Memory B cell (primary cell): ENCODE results near the gene GPS1.

Experiments
- ATAC-seq: fragments of 150-1000 bp; cut with Tn5 transposase; 2 replicates; pipeline ENCODE4 v1.10.0; 2021; ENCODE audit warnings: low read depth, mild to moderate bottlenecking, moderate library complexity
- DNase-seq, 2 donors: peaks; one replicate each; pipeline ENCODE4 v3.0.0; 2022; ENCODE audit warnings: low spot score in 2 of 2
- H3K27ac Mint-ChIP-seq: one replicate; pipeline ENCODE4 v1.8.0; 2022; ENCODE audit warnings: mild to moderate bottlenecking, moderate library complexity, mixed read lengths
- H3K27me3 Mint-ChIP-seq: one replicate; pipeline ENCODE4 v1.8.0; 2022; ENCODE audit warnings: mixed read lengths
- H3K36me3 Mint-ChIP-seq: one replicate; pipeline ENCODE4 v1.8.0; 2022; ENCODE audit warnings: mild to moderate bottlenecking, mixed read lengths
- H3K4me1 Mint-ChIP-seq: one replicate; pipeline ENCODE4 v1.8.0; 2022; ENCODE audit warnings: mixed read lengths
- H3K4me3 Mint-ChIP-seq: one replicate; pipeline ENCODE4 v1.8.0; 2022; ENCODE audit warnings: mild to moderate bottlenecking, moderate library complexity, mixed read lengths
- H3K9me3 Mint-ChIP-seq: one replicate; pipeline ENCODE4 v1.8.0; 2022; ENCODE audit warnings: mixed read lengths

GPS1 gene

GRCh38 chr17:82051776-82052637 is at the start of gene GPS1, which contains the start of gene RFNG:
Gene GPS1 (plus strand): TSS chr17:82051898. CDS start chr17:82051932, 34 bp downstream.
Gene RFNG (minus strand): TSS chr17:82051811. CDS start chr17:82051766, 45 bp downstream.
- peak; percentile 66 to 75 for DNase-seq
- peak within 1 kb of the TSS; percentile 86 for H3K27ac Mint-ChIP-seq
- H3K4me1 Mint-ChIP-seq, result peaks cover 8% of the 10 kb centered on the region

GRCh38 chr17:82003411-82004381 is 48.0 kb upstream of the GPS1 start:
- no peaks in the 10 kb centered on the region for H3K36me3 Mint-ChIP-seq
- H3K4me3 Mint-ChIP-seq, result no peak overlapping the region
- DNase-seq, result no peak
- H3K9me3 Mint-ChIP-seq, result no peaks in the 10 kb centered on the region
- H3K4me1 Mint-ChIP-seq, result peaks cover 2% of the 10 kb centered on the region
- no peak overlapping the region for H3K27ac Mint-ChIP-seq
- ATAC-seq, result no peak
- H3K27me3 Mint-ChIP-seq, result no peaks in the 10 kb centered on the region

More at GRCh38 chr17:82051776-82052637, at the start of gene GPS1, which contains the start of gene RFNG:
- no peaks in the 10 kb centered on the region for H3K9me3 Mint-ChIP-seq
- peak within 1 kb of the TSS; percentile 92 for H3K4me3 Mint-ChIP-seq
- peak; percentile 98 for ATAC-seq
- no peaks in the 10 kb centered on the region for H3K27me3 Mint-ChIP-seq
- peaks cover 10% of the 10 kb centered on the region for H3K36me3 Mint-ChIP-seq

- H3K27me3 Mint-ChIP-seq, result no peaks in the 10 kb centered on the region
- H3K4me3 Mint-ChIP-seq, result no peak overlapping the region
- DNase-seq (no peak), ATAC-seq (no peak)
- peaks cover 2% of the 10 kb centered on the region for H3K4me1 Mint-ChIP-seq
- peaks cover 3% of the 10 kb centered on the region for H3K36me3 Mint-ChIP-seq
- no peak overlapping the region for H3K27ac Mint-ChIP-seq
- no peaks in the 10 kb centered on the region for H3K9me3 Mint-ChIP-seq
Observed at GRCh38 chr17:82004517-82005455, 46.9 kb upstream of the GPS1 start.

- H3K36me3 Mint-ChIP-seq, result peaks cover 3% of the 10 kb centered on the region
- peaks cover 2% of the 10 kb centered on the region for H3K4me1 Mint-ChIP-seq
- H3K9me3 Mint-ChIP-seq, result no peaks in the 10 kb centered on the region
- ATAC-seq (no peak), DNase-seq (no peak)
- no peaks in the 10 kb centered on the region for H3K27me3 Mint-ChIP-seq
- no peak overlapping the region for H3K27ac Mint-ChIP-seq
- no peak overlapping the region for H3K4me3 Mint-ChIP-seq
Observed at GRCh38 chr17:82005701-82006348, 45.9 kb upstream of the GPS1 start.

GRCh38 chr17:82006468-82007227 is 45.0 kb upstream of the GPS1 start:
- DNase-seq, result no peak
- no peak overlapping the region for H3K4me3 Mint-ChIP-seq
- no peak for ATAC-seq
- no peaks in the 10 kb centered on the region for H3K27me3 Mint-ChIP-seq
- H3K36me3 Mint-ChIP-seq, result peaks cover 3% of the 10 kb centered on the region
- H3K9me3 Mint-ChIP-seq, result no peaks in the 10 kb centered on the region
- peaks cover 2% of the 10 kb centered on the region for H3K4me1 Mint-ChIP-seq
- H3K27ac Mint-ChIP-seq, result no peak overlapping the region

- Mint-ChIP-seq H3K9me3 (no peaks in the 10 kb centered on the region), H3K27me3 (no peaks in the 10 kb centered on the region), H3K4me3 (no peak overlapping the region), H3K4me1 (peaks cover 2% of the 10 kb centered on the region), H3K27ac (no peak overlapping the region), H3K36me3 (peaks cover 3% of the 10 kb centered on the region)
- ATAC-seq (no peak), DNase-seq (no peak)
Observed at GRCh38 chr17:82007228-82007494, 44.5 kb upstream of the GPS1 start.

- no peaks in the 10 kb centered on the region for H3K9me3 Mint-ChIP-seq
- peaks cover 3% of the 10 kb centered on the region for H3K36me3 Mint-ChIP-seq
- no peaks in the 10 kb centered on the region for H3K27me3 Mint-ChIP-seq
- ATAC-seq (no peak), DNase-seq (no peak)
- H3K27ac Mint-ChIP-seq, result no peak overlapping the region
- H3K4me1 Mint-ChIP-seq, result peaks cover 2% of the 10 kb centered on the region
- no peak overlapping the region for H3K4me3 Mint-ChIP-seq
Observed at GRCh38 chr17:82007495-82008257, 44.0 kb upstream of the GPS1 start.

GRCh38 chr17:82008258-82008940 is 43.3 kb upstream of the GPS1 start:
- Mint-ChIP-seq H3K36me3 (peaks cover 3% of the 10 kb centered on the region), H3K27me3 (no peaks in the 10 kb centered on the region), H3K9me3 (no peaks in the 10 kb centered on the region), H3K4me1 (peaks cover 2% of the 10 kb centered on the region), H3K4me3 (no peak overlapping the region), H3K27ac (no peak overlapping the region)
- DNase-seq, result no peak
- no peak for ATAC-seq

GRCh38 chr17:82008941-82009405 is 42.7 kb upstream of the GPS1 start:
- Mint-ChIP-seq H3K36me3 (peaks cover 4% of the 10 kb centered on the region), H3K4me3 (no peak overlapping the region), H3K4me1 (peaks cover 2% of the 10 kb centered on the region), H3K27me3 (no peaks in the 10 kb centered on the region), H3K27ac (no peak overlapping the region), H3K9me3 (no peaks in the 10 kb centered on the region)
- ATAC-seq (no peak), DNase-seq (no peak)

GRCh38 chr17:82009413-82009812 is 42.3 kb upstream of the GPS1 start:
- Mint-ChIP-seq H3K4me3 (no peak overlapping the region), H3K27me3 (no peaks in the 10 kb centered on the region), H3K27ac (no peak overlapping the region), H3K9me3 (no peaks in the 10 kb centered on the region), H3K4me1 (peaks cover 2% of the 10 kb centered on the region), H3K36me3 (peaks cover 7% of the 10 kb centered on the region)
- ATAC-seq (no peak), DNase-seq (no peak)

GRCh38 chr17:82010575-82011525 is 40.8 kb upstream of the GPS1 start:
- no peak overlapping the region for H3K27ac Mint-ChIP-seq
- no peak for ATAC-seq
- H3K4me3 Mint-ChIP-seq, result no peak overlapping the region

More at GRCh38 chr17:82010575-82011525, 40.8 kb upstream of the GPS1 start:
- Mint-ChIP-seq H3K27me3 (no peaks in the 10 kb centered on the region), H3K4me1 (peaks cover 2% of the 10 kb centered on the region), H3K9me3 (no peaks in the 10 kb centered on the region), H3K36me3 (peaks cover 7% of the 10 kb centered on the region)
- no peak for DNase-seq
